ENCODE measurements around the gene CDC42BPB.
"Not testable (repeated sequence)": the region's sequence is repeated elsewhere in the genome, so short reads cannot be mapped to it uniquely, and the experiment has no call there.

Gene CDC42BPB

DNA sequence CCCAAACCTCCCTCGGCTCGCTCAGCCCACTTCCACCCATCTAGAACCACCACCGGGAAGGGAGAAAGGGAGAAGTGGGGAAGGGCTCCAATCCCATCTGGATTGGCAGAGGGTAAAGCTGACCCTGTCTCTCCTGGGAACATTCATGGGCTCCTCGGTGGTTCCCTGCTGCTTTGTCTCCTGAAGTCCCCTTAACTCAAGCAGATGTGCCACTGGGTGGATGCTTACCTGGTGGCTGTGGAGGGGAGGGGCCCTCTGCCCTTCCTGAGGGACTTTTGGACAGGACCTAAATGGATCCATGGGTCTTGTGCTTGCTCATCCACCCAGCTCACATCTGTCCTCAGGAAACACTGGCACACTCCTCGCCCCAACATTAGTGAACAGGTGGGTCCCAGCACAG lies 2.2 kb upstream of the CDC42BPB start:
- no peak overlapping the region for H3K4me3 ChIP-seq (ENCODE audit: low read depth, low read length)
- no peak for TF ChIP-seq CTCF (IDR thresholded peaks at IDR 0.05; ENCODE audit: low read depth, low read length)

DNA sequence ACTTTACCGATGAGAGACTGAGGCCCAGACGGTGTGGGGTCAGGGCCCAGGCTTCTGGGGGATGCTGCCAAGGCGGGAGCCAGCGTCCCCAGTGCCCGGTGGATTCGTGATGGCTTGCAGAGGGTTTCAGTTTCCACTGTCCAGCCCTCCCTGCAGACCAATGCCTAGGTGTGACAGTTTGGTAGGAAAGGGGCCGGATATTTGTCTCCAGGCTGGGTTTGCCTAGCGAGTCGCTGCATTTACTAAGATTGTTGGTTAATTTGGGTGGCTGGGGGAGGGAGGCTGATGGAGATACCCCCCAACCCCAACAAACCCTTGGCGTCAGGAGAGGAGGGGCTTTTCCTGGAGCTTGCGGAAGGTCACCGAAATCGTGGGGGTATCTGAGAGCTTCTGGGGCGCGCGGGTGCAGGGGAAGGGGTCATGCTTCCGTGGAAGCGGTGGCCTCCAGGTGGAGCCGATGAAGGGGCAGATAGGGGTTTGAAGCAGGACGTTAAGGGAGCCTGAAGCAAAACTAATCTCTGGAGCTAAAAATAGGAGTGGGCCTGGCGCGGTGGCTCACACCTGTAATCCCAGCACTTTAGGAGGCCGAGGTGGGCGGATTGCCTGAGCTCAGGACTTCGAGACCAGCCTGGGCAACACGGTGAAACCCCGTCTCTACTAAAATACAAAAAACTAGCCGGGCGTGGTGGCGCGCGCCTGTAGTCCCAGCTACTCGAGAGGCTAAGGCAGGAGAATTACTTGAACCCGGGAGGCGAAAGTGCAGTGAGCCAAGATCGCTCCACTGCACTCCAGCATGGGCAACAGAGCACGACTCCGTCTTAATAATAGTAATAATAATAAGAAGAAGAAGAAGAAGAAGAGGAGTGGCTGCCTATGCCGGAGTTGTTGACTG lies 1.1 kb upstream of the CDC42BPB start:
- TF ChIP-seq CTCF (IDR thresholded peaks at IDR 0.05; ENCODE audit: low read depth, low read length), result no peak
- peak overlapping the region; percentile 83 for H3K4me3 ChIP-seq (ENCODE audit: low read depth, low read length)

GRCh38 chr14:103057028-103057371 lies 349 bp downstream of the CDC42BPB start:
- no peak for TF ChIP-seq CTCF (IDR thresholded peaks at IDR 0.05; ENCODE audit: low read depth, low read length)
- peak overlapping the region; percentile 79 for H3K4me3 ChIP-seq (ENCODE audit: low read depth, low read length)

GRCh38 chr14:103056322-103057027 lies 874 bp downstream of the CDC42BPB start:
- H3K4me3 ChIP-seq (ENCODE audit: low read depth, low read length), result peak overlapping the region; percentile 79

DNA sequence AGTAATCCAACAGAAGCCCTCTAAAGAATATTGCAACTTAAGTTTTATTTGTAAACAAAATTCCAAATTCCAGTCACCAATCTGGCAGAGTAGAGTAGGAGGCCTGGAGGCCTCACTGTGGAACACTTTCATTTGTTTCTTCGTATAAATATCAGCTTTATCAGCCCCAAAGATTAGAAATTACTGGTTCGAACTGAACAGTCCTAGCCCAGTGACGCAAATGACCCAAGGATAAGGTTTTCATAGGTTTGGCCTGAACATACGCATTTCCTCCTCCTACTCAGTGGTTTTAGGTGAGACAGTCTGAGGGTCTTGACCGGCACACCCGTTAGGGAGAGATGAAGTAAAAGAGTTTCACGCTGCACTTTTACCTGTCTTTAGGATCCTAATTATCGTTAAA lies 1.7 kb downstream of the CDC42BPB start:
- no peak for TF ChIP-seq CTCF (IDR thresholded peaks at IDR 0.05; ENCODE audit: low read depth, low read length)
- peak overlapping the region; percentile 79 for H3K4me3 ChIP-seq (ENCODE audit: low read depth, low read length)

More at GRCh38 chr14:103056322-103057027, 874 bp downstream of the CDC42BPB start:
- TF ChIP-seq CTCF (IDR thresholded peaks at IDR 0.05; ENCODE audit: low read depth, low read length), result no peak

- no peak for TF ChIP-seq CTCF (IDR thresholded peaks at IDR 0.05; ENCODE audit: low read depth, low read length)
- no peak overlapping the region for H3K4me3 ChIP-seq (ENCODE audit: low read depth, low read length)
These were observed 4.9 kb downstream of the CDC42BPB start for GRCh38 chr14:103052407-103052806.

GRCh38 chr14:103050935-103051334 lies 6.4 kb downstream of the CDC42BPB start:
- TF ChIP-seq CTCF (IDR thresholded peaks at IDR 0.05; ENCODE audit: low read depth, low read length), result no peak
- H3K4me3 ChIP-seq (ENCODE audit: low read depth, low read length), result no peak overlapping the region

DNA sequence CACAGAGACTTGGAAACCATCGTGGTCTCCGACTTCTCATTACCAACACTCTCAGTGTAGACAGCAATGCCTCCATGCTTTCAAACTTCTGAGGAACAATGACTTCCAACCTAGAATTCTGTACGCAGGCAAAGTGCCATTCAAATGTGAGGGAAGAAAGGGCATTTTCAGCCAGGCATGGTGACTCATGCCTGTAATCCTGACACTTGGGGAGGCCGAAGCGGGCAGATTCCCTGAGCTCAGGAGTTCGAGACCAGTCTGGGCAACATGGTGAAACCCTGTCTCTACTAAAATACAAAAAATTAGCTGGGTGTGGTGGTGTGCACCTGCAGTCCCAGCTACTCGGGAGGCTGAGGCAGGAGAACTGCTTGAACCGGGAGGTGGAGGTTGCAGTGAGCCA lies 9.9 kb downstream of the CDC42BPB start:
- H3K4me3 ChIP-seq (ENCODE audit: low read depth, low read length), result not testable (repeated sequence)

Data from WI38 (cell line).